Epithelial cell of esophagus (primary cell): Measurements from ENCODE around the gene CST9L.

ENCODE experiments used
- DNase-seq: peaks from one replicate; pipeline ENCODE4 v3.0.0; 2010; ENCODE audit warnings: low read depth
- H3K4me3 ChIP-seq: 2 replicates; pipeline ENCODE4 v1.5.1; 2011; ENCODE audit warnings: mild to moderate bottlenecking, low read length, control low read depth
- TF ChIP-seq, protein P1 (sequence below): IDR thresholded peaks from 2 replicates; pipeline ENCODE4 v1.5.1; 2011; ENCODE audit warnings: low read depth, mild to moderate bottlenecking, low read length, control low read depth, inconsistent platforms; ENCODE audit not compliant: insufficient read depth; ENCODE audit errors: missing control alignments

The CST9L gene

DNA sequence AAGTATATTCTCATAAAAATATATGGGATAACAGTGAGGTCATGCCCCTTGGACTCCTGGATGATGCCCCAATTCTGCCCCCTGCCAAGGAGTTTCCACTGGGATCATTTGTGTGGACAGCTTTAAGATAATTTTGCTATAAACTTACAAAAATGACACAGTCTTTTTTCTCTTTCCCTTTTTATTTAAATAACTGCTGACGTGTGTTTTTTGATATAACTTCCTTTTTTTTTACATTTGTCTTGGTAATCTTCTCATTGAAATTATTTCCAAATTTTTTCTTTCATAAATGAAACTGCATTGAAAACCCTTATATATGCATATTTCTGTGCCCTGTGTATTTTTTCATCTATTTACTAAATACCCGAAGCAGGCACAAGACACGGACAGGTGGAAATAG is 31.3 kb downstream of the CST9L start:
- TF ChIP-seq, protein P1, sequence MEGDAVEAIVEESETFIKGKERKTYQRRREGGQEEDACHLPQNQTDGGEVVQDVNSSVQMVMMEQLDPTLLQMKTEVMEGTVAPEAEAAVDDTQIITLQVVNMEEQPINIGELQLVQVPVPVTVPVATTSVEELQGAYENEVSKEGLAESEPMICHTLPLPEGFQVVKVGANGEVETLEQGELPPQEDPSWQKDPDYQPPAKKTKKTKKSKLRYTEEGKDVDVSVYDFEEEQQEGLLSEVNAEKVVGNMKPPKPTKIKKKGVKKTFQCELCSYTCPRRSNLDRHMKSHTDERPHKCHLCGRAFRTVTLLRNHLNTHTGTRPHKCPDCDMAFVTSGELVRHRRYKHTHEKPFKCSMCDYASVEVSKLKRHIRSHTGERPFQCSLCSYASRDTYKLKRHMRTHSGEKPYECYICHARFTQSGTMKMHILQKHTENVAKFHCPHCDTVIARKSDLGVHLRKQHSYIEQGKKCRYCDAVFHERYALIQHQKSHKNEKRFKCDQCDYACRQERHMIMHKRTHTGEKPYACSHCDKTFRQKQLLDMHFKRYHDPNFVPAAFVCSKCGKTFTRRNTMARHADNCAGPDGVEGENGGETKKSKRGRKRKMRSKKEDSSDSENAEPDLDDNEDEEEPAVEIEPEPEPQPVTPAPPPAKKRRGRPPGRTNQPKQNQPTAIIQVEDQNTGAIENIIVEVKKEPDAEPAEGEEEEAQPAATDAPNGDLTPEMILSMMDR, result no peak
- DNase-seq, result no peak
- H3K4me3 ChIP-seq, result no peak overlapping the region

DNA sequence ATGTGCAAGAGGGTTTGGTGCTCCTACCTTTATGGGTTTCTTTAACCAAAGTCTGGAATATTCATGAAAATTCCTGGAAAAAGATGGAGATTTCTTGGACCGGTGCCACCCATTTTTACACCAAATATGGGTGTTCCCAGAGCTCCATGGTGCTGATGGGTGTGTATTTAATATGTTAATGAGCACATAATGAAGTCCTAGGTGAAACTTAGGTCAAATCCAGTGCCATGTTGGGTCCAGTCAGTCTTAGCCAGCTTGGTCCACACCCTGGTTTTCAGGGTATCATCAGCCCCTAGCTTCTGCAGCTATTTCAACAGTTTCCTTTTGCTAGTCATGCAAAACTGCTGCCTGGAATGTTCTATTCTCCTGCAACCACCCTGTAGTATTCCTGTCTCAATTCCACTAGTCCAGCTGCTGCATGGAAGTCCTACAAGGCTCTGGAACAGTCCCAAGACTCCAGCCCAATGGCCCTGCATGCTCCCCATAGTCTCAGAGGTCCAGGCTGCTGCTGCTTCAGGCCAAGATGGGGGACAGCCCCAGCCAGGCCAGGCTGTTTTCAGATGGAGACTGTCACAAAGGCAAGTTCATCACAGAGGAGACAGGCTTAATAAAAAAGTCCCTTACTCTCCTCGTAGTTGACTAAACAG is 31.8 kb downstream of the CST9L start:
- TF ChIP-seq, protein P1, result no peak
- H3K4me3 ChIP-seq, result no peak overlapping the region
- no peak for DNase-seq

DNA sequence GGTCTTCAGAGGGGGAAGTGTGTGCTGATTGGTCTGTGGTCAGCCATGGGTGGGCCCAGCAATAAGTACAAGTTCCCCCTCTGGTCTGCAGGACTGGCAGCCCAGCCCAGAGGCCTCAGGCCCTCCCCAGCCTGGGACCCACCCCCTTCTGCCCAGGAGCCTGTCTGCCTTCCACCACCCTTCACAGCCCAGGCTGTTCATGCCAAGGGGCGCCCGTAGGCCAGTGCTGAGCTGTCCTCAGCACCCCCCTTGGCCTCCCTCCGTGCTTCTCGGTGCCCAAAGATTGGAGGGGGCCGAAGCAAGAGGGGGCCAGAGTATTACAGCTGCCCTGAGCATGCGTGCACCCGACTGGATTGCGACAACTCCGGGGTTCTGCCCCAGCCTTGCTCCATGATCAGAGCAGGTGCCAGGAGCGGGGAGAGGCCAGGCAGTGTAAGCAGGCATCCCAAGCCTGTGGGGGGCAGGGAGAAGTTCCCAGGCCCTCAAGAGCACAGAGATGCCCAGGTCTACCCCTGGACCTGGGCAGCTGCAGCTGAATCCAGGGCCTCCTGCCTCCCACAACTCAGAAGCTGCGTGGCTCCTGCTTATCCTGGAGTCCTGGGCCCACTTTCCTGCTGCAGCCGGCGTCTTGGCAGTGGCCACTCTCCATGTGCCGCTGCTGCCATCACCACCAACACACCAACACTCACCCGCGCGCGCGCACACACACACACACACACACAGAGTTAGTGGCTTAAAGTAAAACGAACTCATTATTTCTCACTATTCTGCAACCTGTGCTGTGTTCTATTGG is 33.3 kb downstream of the CST9L start:
- DNase-seq, result no peak
- H3K4me3 ChIP-seq, result no peak overlapping the region
- TF ChIP-seq, protein P1, result no peak

DNA sequence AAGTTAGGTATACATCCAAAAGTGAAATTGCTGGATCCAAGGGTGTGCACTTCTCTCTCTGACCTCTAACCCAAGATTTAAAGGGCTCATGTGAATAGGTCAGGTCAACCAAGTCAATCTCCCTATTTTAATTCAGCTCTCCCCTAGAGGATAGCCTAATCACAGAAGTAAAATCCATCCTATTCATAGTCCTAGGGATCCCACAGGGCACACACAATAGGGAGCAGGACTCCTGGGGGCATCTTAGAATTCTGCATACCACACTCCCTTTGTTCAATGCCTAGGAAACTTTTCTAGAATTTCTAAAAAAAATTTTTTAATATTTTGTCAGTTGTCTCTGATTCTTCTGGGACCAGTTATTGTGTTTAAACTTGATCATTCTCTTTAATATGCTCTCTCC is 35.1 kb downstream of the CST9L start:
- no peak overlapping the region for H3K4me3 ChIP-seq
- TF ChIP-seq, protein P1, result no peak
- no peak for DNase-seq

DNA sequence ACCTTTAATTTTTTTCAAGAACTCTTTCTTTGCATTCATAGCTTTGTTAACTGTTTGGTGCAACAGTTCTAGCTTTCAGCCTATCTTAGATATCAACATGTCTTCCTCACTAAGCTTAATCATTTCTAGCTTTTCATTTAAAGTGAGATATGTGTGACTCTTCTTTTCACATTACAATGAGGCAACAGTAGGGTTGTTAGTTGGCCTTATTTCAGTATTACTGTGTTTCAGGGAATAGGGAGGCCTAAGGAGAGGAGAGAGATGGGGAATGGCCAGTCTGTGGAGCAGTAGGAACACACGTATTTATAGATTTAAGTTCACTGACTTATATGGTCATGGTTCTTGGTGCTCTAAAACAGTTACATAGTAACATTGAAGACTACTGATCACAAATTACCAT is 35.8 kb downstream of the CST9L start:
- H3K4me3 ChIP-seq, result no peak overlapping the region
- TF ChIP-seq, protein P1, result no peak
- no peak for DNase-seq

DNA sequence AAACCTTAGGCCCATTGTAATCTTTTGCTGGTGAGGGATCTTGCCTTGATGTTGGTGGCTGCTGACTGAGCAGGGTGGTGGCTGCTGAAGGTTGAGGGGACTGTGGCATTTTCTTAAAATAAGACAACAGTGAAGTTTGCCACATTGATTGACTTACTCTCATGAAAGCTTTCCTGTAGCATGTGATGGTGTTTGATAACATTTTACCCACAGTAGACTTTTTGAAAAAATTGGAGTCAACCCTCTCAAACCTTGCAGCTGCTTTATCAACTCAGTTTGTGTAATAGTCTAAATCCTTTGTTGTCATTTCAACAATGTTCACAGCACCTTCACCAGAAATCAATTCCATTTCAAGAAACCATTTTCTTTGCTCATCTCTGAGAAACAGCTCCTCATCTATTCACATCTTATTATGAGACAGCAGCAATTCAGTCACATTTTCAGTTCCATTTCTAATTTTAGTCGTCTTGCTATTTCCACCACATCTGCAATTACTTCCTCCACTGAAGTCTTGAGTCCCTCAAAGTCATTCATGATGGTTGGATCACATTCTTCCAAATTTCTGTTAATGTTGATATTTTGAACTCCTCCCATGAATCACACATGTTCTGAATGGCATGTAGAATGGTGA is 37.2 kb downstream of the CST9L start:
- TF ChIP-seq, protein P1, result no peak
- H3K4me3 ChIP-seq, result no peak overlapping the region
- no peak for DNase-seq
